Smooth muscle cell (in vitro differentiated cells): Measurements from ENCODE around the gene AMOT. TPM values are rescaled to one million over a fixed set of nuclear protein-coding genes. Genes with fewer than 3 reads are reported as not detected.

Experiments
- DNase-seq: peaks from one replicate; lab custom pipeline; 2025; ENCODE audit not compliant: unreplicated experiment; lab: John Stamatoyannopoulos, UW
- H2AFZ ChIP-seq: fragments of 200-600 bp; sonication (generic); 2 replicates; pipeline ENCODE4 v1.6.0; 2016; ENCODE audit warnings: antibody characterized with exemption, low read depth, mild to moderate bottlenecking
- H3F3A ChIP-seq: fragments of 200-600 bp; sonication (generic); 2 replicates; pipeline ENCODE4 v1.6.0; 2017; ENCODE audit warnings: antibody characterized with exemption, low read depth
- H3K27ac ChIP-seq: fragments of 200-600 bp; sonication (generic); 2 replicates; pipeline ENCODE4 v1.5.1; 2016; ENCODE audit warnings: low read depth, mild to moderate bottlenecking
- H3K27me3 ChIP-seq: fragments of 200-600 bp; sonication (generic); 2 replicates; pipeline ENCODE4 v1.6.1; 2016; ENCODE audit warnings: low read depth, mild to moderate bottlenecking
- H3K36me3 ChIP-seq: fragments of 200-600 bp; sonication (generic); 2 replicates; pipeline ENCODE4 v1.5.1; 2016; ENCODE audit warnings: low read depth
- H3K4me1 ChIP-seq: fragments of 200-600 bp; sonication (generic); 2 replicates; pipeline ENCODE4 v1.5.1; 2016; ENCODE audit warnings: low read depth
- H3K4me2 ChIP-seq: fragments of 200-600 bp; sonication (generic); 2 replicates; pipeline ENCODE4 v1.6.0; 2016; ENCODE audit warnings: mild to moderate bottlenecking
- H3K4me3 ChIP-seq: fragments of 200-600 bp; sonication (generic); 2 replicates; pipeline ENCODE4 v1.5.1; 2016; ENCODE audit warnings: mild to moderate bottlenecking
- H3K79me2 ChIP-seq: fragments of 200-600 bp; sonication (generic); 2 replicates; pipeline ENCODE4 v1.6.0; 2016; ENCODE audit warnings: low read depth, mild to moderate bottlenecking
- H3K9ac ChIP-seq: fragments of 200-600 bp; sonication (generic); 2 replicates; pipeline ENCODE4 v1.6.0; 2016; ENCODE audit warnings: low read depth
- H3K9me3 ChIP-seq: fragments of 200-600 bp; sonication (generic); replicated peaks from 2 replicates; pipeline ENCODE4 v1.5.1; 2016; ENCODE audit warnings: low read depth
- H4K20me1 ChIP-seq: fragments of 200-600 bp; sonication (generic); 2 replicates; pipeline ENCODE4 v1.6.0; 2016; ENCODE audit warnings: low read depth
- WGBS: methylation state at CpG from one replicate; pipeline ENCODE4 v1.1.7; 2016; ENCODE audit warnings: low lambda C conversion rate; 5-methylcytosine and 5-hydroxymethylcytosine counted together
- polyA plus RNA-seq: library from polyadenylated mRNA; unstranded; fragments of >200 nt; fragmentation: Nextera tagmentation; extraction: Ambion mirVana; gene quantifications from 2 replicates; pipeline ENCODE4 v1.2.1, GENCODE V29; 2016
- total RNA-seq: library from RNA; depleted of rRNA; stranded (reverse); fragments of >200 nt; gene quantifications from 2 replicates; pipeline ENCODE4 v1.2.3, GENCODE V29; 2014
- TF ChIP-seq, protein P1 (sequence below): fragments of 200-600 bp; sonication (generic); IDR thresholded peaks from 2 replicates; pipeline ENCODE4 v1.5.1; 2017; ENCODE audit warnings: borderline replicate concordance, mild to moderate bottlenecking, antibody characterized with exemption; ENCODE audit not compliant: insufficient read depth, poor library complexity, severe bottlenecking

Gene AMOT
- total and polyA plus RNA-seq, 2 experiments from 2014 or later: 10.0 to 66.6 TPM

DNA sequence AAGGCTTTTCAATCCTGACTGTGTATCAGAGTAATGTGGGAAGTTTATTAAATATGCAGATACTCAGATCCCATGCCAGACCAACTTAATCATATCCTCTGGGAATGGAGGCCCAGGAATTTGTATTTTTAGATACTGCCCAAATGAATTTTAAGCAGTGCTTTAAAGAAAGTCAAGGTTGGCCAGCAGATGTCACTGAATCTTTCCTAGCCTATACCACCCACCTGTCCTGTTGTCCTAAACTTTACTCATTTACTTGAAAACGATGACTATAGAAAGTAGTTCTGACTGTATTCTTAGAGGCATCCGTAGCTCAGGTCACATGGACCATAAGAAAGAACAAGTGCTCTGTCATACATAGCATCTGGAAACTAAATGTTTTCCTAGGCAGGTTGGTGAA lies 79.9 kb downstream of the AMOT start:
- Histone ChIP-seq H3F3A (no peaks in the 10 kb centered on the region), H3K9ac (no peak overlapping the region), H3K79me2 (no peaks in the 10 kb centered on the region), H3K9me3 (no peaks in the 10 kb centered on the region), H3K4me2 (no peak overlapping the region), H3K27ac (no peak overlapping the region), H4K20me1 (no peaks in the 10 kb centered on the region), H3K36me3 (no peaks in the 10 kb centered on the region), H3K4me3 (no peak overlapping the region), H3K27me3 (no peaks in the 10 kb centered on the region), H2AFZ (no peak overlapping the region), H3K4me1 (no peaks in the 10 kb centered on the region)
- DNase-seq: no peak
- 55% methylated on average over 2 of the region's 2 CpGs for WGBS
- TF ChIP-seq, protein P1, sequence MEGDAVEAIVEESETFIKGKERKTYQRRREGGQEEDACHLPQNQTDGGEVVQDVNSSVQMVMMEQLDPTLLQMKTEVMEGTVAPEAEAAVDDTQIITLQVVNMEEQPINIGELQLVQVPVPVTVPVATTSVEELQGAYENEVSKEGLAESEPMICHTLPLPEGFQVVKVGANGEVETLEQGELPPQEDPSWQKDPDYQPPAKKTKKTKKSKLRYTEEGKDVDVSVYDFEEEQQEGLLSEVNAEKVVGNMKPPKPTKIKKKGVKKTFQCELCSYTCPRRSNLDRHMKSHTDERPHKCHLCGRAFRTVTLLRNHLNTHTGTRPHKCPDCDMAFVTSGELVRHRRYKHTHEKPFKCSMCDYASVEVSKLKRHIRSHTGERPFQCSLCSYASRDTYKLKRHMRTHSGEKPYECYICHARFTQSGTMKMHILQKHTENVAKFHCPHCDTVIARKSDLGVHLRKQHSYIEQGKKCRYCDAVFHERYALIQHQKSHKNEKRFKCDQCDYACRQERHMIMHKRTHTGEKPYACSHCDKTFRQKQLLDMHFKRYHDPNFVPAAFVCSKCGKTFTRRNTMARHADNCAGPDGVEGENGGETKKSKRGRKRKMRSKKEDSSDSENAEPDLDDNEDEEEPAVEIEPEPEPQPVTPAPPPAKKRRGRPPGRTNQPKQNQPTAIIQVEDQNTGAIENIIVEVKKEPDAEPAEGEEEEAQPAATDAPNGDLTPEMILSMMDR: peak; percentile 6

DNA sequence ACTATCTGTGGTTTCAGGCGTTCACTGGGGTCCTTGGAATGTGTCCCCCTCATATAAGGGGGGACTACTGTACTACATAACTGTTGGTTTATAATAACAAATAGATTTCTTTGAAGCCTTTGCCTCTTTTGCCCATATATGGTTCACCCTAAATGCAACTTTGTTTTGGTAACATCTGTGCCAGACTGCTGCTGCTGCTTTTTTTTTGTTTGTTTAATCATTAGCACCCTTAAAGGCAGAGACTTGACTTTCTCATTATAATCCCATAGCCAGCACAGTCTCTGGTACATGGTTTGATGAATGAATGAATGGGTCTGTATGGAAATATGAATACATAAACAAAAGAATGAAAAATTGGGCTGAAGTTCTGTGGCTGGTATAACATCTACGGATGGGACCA lies 80.7 kb downstream of the AMOT start:
- Histone ChIP-seq H3K79me2 (no peaks in the 10 kb centered on the region), H3K9me3 (no peaks in the 10 kb centered on the region), H2AFZ (no peak overlapping the region), H3K4me2 (no peak overlapping the region), H3K4me3 (no peak overlapping the region), H3F3A (no peaks in the 10 kb centered on the region), H4K20me1 (no peaks in the 10 kb centered on the region), H3K4me1 (no peaks in the 10 kb centered on the region), H3K27me3 (no peaks in the 10 kb centered on the region), H3K9ac (no peak overlapping the region), H3K36me3 (no peaks in the 10 kb centered on the region), H3K27ac (no peak overlapping the region)
- no peak for DNase-seq
- WGBS: 89% methylated on average over 2 of the region's 2 CpGs
- TF ChIP-seq, protein P1: no peak

DNA sequence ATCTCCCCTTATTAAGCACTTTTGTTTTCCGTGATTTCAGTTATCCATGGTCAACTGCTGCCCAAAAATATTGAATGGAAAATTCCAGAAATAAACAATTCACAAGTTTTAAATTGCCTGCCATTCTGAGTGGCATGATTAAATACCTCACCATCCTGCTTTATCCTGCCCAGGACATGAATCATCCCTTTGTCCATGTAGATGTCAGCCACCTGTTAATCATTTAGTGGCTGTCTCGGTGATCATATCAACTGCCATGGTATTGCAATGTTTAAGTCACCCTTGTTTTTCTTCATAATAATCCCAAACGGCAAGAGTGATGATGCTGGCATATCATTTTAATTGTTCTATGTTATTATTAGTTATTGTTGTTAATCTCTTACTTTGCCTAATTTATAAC lies 81.1 kb downstream of the AMOT start:
- no peaks in the 10 kb centered on the region for H3K9me3 ChIP-seq
- TF ChIP-seq, protein P1: no peak
- 79% methylated on average over 3 of the region's 3 CpGs for WGBS

DNA sequence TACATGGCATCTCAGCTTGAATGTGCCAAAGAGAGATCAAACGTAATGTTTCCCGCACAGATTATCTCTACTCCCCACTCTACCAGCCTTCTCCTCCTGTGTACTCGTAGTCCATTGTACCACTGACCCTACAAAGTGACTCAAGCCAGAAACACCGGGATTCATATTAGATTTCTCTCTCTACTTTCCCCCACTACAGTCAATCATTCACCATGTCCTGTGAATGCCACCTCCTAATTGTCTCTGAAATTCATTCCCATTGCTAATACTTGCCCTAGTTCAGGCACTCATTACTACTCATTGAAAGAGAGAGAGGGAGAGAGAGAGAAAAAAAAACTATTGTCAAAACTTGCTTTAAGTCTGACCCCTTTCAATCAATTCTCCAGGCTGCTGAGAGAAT lies 82.7 kb downstream of the AMOT start:
- Histone ChIP-seq H3F3A (no peaks in the 10 kb centered on the region), H3K27me3 (no peaks in the 10 kb centered on the region), H3K27ac (no peak overlapping the region), H3K4me3 (no peak overlapping the region), H3K9ac (no peak overlapping the region), H3K79me2 (no peaks in the 10 kb centered on the region), H2AFZ (no peak overlapping the region), H4K20me1 (no peaks in the 10 kb centered on the region), H3K36me3 (no peaks in the 10 kb centered on the region), H3K4me1 (no peaks in the 10 kb centered on the region), H3K9me3 (no peaks in the 10 kb centered on the region), H3K4me2 (no peak overlapping the region)
- TF ChIP-seq, protein P1: no peak
- WGBS: 94% methylated on average over 4 of the region's 4 CpGs
- no peak for DNase-seq

More for the DNA sequence above, 81.1 kb downstream of the AMOT start:
- Histone ChIP-seq H3K4me3 (no peak overlapping the region), H3K36me3 (no peaks in the 10 kb centered on the region), H3K4me2 (no peak overlapping the region), H3K27me3 (no peaks in the 10 kb centered on the region), H3K27ac (no peak overlapping the region), H3F3A (no peaks in the 10 kb centered on the region), H3K79me2 (no peaks in the 10 kb centered on the region), H3K9ac (no peak overlapping the region), H3K4me1 (no peaks in the 10 kb centered on the region), H4K20me1 (no peaks in the 10 kb centered on the region), H2AFZ (no peak overlapping the region)
- DNase-seq: no peak
